Measurements from ENCODE around the gene HACL1.

Gene HACL1

GRCh38 chr3:15601399-15602145 lies at the start of gene HACL1, which contains the start of gene BTD:
TSS of gene HACL1 (minus strand) at chr3:15601569. CDS start at chr3:15601463, 106 bp downstream.
TSS of gene BTD (plus strand) at chr3:15601745. CDS start at chr3:15635440, 33,695 bp downstream.
- TF ChIP-seq TEAD4 (IDR thresholded peaks at IDR 0.05) (no peak), USF1 (IDR thresholded peaks at IDR 0.05) (no peak), EP300 (IDR thresholded peaks at IDR 0.05; ENCODE audit: borderline replicate concordance) (no peak), TAF1 (IDR thresholded peaks at IDR 0.05; ENCODE audit: low read depth) (peak; percentile 74), YY1 (IDR thresholded peaks at IDR 0.05; ENCODE audit: low read depth) (peak; percentile 48), NFIC (IDR thresholded peaks at IDR 0.05) (no peak), FOXM1 (IDR thresholded peaks at IDR 0.05; ENCODE audit: borderline replicate concordance, low read depth) (no peak; the same call in 1 of the 2 replicates), REST (IDR thresholded peaks at IDR 0.05; ENCODE audit: low read depth) (no peak), RAD21 (IDR thresholded peaks at IDR 0.05; ENCODE audit: low read depth) (no peak), TCF12 (IDR thresholded peaks at IDR 0.05; ENCODE audit: low read depth) (no peak), MAX (IDR thresholded peaks at IDR 0.05) (peak; percentile 76), EGR1 (IDR thresholded peaks at IDR 0.05) (no peak), ZBTB7A (IDR thresholded peaks at IDR 0.05; ENCODE audit: low read depth) (no peak), CREB1 (IDR thresholded peaks at IDR 0.05; ENCODE audit: low read depth) (peak; percentile 5; the same call in 1 of the 2 replicates), CEBPB (IDR thresholded peaks at IDR 0.05) (no peak)

- TF ChIP-seq CREB1 (IDR thresholded peaks at IDR 0.05; ENCODE audit: low read depth) (no peak), CEBPB (IDR thresholded peaks at IDR 0.05) (no peak), TEAD4 (IDR thresholded peaks at IDR 0.05) (no peak), EGR1 (IDR thresholded peaks at IDR 0.05) (no peak), YY1 (IDR thresholded peaks at IDR 0.05; ENCODE audit: low read depth) (no peak), ZBTB7A (IDR thresholded peaks at IDR 0.05; ENCODE audit: low read depth) (no peak), REST (IDR thresholded peaks at IDR 0.05; ENCODE audit: low read depth) (no peak), EP300 (IDR thresholded peaks at IDR 0.05; ENCODE audit: borderline replicate concordance) (no peak), TCF12 (IDR thresholded peaks at IDR 0.05; ENCODE audit: low read depth) (no peak), TAF1 (IDR thresholded peaks at IDR 0.05; ENCODE audit: low read depth) (no peak), NFIC (IDR thresholded peaks at IDR 0.05) (no peak), USF1 (IDR thresholded peaks at IDR 0.05) (no peak), FOXM1 (IDR thresholded peaks at IDR 0.05; ENCODE audit: borderline replicate concordance, low read depth) (no peak), RAD21 (IDR thresholded peaks at IDR 0.05; ENCODE audit: low read depth) (no peak), MAX (IDR thresholded peaks at IDR 0.05) (no peak)
Measured at GRCh38 chr3:15649858-15650257, 48.5 kb upstream of the HACL1 start.

- TF ChIP-seq TEAD4 (IDR thresholded peaks at IDR 0.05) (no peak), REST (IDR thresholded peaks at IDR 0.05; ENCODE audit: low read depth) (no peak), CEBPB (IDR thresholded peaks at IDR 0.05) (no peak), MAX (IDR thresholded peaks at IDR 0.05) (no peak), FOXM1 (IDR thresholded peaks at IDR 0.05; ENCODE audit: borderline replicate concordance, low read depth) (no peak), EP300 (IDR thresholded peaks at IDR 0.05; ENCODE audit: borderline replicate concordance) (no peak), NFIC (IDR thresholded peaks at IDR 0.05) (no peak), RAD21 (IDR thresholded peaks at IDR 0.05; ENCODE audit: low read depth) (no peak)
Measured at GRCh38 chr3:15649341-15649740, 48.0 kb upstream of the HACL1 start.
